DMS 273 (cell line): Measurements from ENCODE around the gene PRCD.
"Not testable (repeated sequence)": the region's sequence is repeated elsewhere in the genome, so short reads cannot be mapped to it uniquely, and the experiment has no call there.

ENCODE experiments used
- DNase-seq: peaks from one replicate; lab custom pipeline; 2025; ENCODE audit not compliant: unreplicated experiment; lab: John Stamatoyannopoulos, UW

PRCD gene

DNA sequence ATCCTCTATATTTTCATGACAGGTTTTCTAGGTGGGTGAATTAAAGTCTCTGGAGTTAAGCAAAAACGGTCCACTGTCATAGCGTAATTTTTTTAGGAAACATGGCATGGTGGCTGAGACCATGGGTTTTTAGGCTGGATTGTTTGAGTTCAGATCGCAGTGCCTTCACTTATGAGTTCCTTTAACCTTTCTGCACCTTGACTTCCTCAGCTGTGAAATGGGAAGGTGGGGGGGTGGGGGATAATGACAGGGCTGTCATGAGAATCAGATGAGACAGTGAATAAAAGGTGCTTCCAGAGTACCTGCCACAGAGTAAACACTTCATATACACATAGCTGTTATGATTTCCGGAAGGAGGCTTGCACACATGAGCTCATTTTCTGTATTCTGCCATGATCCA is 11.8 kb downstream of the PRCD start:
- DNase-seq, result no peak

DNA sequence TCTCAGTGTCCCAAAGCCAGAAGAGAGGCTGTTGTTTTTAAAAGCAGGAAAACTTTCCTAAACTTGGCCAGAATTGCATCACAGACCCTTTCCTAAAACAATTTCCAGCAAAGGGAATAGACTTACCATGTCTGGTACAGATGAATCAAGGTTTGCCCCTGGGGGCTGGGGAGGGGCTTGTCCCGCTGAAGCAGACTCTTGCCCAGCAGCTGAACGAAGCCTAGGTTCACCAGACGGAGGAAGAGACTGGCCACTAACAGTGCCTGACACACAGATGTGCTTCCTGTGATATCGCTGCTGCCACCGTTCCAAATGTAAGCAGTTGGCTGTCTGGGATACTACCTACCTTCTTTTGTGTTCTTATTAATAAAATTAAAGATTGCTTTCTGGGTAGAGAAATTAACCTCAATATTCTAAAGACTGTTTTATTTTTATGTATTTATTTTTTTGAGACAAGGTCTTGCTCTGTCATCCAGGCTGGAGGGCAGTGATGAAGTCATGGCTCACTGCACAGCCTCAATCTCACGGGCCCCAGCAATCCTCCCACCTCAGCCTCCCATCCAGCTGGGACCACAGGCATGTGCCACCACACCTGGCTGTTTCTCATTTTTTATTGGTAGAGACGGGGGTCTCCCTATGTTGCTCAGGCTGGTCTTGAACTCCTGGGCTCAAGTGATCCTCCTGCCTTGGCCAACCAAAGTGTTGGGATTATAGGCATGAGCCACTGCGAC is 13.5 kb downstream of the PRCD start:
- DNase-seq, result no peak

GRCh38 chr17:76554131-76554530 is 14.3 kb downstream of the PRCD start:
- peak; percentile 85 for DNase-seq

GRCh38 chr17:76556765-76557367 is 17.0 kb downstream of the PRCD start:
- peak; percentile 58 for DNase-seq

DNA sequence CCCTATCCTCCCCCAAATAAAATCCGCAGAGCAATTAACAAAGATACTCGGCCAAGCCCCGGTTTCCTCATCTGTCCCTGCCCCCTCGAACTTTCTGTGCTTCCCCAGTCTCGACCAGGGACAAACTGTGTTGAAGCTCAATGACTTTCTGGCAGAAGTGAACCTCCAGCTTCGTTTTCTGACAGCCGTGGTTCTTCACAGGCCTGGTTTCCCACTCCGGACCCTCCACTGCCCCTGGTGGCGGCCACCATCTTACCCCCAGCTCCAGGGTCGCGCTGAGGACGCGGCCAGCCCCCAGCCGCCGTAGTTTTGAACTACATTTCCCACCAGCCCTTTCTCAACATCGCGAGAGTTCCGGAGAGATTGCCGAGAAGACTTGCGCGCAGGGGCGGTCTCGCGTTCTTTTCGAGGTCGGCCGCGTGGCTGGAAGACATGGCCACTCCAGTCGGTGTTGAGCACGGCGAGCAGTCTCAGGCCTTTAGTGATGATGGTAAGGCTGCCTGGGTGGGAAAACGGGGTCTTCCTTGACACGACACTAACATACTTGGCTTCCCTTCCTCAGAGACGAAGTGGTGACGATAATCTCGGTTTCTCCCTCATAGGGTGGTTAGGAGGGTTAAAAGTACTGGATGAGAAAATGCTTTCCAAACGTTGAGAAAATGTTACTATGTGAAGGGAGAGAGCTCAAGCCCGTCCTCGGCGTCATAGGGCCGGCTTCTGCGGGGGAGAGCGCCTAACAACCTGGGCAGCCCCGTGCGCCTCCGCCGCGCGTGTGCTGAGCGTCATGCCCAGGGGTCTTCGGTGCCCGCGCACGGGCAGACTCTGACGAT is 17.7 kb downstream of the PRCD start:
- peak; percentile 99 for DNase-seq

GRCh38 chr17:76558198-76559095 is 18.6 kb downstream of the PRCD start:
- DNase-seq, result peak; percentile 66

- peak; percentile 38 for DNase-seq
These were observed 19.6 kb downstream of the PRCD start for GRCh38 chr17:76559460-76559859.

DNA sequence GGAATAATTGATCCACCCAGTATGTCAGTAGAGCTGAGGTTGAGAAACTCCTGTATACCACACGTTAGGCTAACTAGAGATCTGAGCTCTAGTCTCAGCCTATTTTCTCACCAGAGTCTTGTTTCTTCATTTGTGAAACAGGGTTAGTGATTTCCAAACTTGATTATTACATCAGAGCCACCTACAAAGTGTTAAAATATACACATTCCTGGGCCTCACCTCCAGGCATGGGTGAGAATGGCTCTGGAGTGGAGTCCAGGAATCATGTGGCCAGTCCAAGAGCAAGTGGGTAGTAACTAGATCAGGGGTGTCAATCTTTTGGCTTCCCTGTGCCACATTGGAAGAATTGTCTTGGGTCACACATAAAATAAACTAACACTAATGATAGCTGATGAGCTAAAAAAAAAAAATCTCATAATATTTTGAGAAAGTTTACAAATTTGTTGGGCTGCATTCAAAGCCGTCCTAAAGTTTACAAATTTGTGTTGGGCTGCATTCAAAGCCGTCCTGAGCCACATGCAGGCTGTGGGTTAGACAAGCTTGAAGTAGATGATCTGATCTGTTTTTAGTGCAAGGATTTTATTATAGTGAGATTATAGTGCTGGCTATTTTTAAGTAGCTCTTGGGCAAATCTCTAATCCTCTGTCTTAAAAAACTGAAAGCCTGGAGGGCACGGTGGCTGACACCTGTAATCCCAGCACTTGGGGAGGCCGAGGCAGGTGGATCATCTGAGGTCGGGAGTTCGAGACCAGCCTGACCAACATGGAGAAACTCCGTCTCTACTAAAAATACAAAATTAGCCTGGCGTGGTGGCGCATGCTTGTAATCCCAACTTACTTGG is 20.4 kb downstream of the PRCD start:
- no peak for DNase-seq

DNA sequence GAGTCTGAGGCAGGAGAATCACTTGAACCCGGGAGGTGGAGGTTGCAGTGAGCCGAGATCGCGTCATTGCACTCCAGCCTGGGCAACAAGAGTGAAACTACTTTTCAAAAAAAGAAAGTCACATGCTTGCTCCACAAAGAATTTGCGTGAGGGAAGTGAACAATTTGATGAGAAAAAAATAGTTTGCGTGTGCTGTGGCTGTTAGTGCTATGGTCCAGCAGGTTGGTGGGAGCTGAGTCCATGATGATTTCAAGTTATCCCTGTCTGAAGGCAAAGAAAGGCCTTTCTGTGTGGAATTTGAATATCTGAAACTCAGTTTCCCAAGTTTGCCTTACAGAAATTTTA is 21.0 kb downstream of the PRCD start:
- no peak for DNase-seq

GRCh38 chr17:76561332-76561731 is 21.5 kb downstream of the PRCD start:
- DNase-seq, result no peak

GRCh38 chr17:76561799-76562268 is 22.0 kb downstream of the PRCD start:
- no peak for DNase-seq

- DNase-seq, result peak; percentile 72
These were observed 22.9 kb downstream of the PRCD start for GRCh38 chr17:76562734-76563148.

DNA sequence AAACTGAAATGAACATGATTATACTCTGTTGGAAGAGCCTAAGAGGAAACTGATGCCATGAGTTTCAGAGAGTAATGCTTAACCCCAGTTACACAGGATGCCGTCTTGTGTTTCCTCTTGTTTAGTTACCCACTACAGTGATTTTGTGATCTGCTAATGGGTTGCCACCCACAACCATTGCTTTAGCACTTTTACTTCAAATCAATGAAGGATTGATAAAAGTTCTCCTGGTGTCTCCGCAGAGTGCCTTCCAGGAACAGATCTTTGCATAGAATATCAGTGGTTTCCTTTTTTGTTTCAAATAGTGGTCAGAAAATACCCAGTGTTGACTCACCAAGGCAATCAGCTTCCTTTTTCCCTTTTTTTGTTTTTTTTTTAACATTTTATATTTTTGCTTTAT is 23.5 kb downstream of the PRCD start:
- not testable (repeated sequence) for DNase-seq

DNA sequence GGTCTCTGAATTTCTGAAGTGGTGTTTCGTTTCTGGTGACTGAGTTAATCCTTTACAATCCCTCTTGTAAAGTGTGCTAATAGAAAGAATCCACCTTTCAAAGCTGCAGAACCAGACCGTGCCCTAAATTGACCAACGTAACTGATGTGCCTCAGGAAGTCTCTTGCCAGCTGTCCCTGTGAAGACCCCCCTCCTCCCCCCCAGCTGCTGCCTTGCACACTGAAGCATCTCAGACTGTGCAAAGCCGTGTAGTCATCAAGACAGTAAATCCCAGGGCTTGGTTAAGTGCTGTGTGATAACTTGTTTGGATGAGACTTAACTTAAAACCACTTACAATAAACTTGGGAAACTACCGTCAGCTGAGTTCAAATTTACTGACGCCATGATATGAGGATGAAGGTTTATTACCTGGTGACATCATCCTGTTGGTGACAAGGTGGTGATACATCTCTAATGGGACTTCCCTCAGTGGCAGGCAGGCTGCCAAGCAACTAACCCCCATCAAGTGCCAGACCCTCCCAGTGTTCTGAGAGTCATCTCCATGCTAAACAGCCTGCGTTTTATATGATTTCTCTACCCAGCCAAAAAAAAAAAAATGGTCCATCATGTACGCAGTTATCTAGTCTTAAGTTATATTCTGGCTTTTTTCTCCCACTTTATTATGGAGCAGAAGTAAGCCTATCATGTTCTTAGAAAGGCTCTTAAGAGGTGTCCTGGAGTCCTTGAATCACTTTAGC is 25.3 kb downstream of the PRCD start:
- peak; percentile 62 for DNase-seq

DNA sequence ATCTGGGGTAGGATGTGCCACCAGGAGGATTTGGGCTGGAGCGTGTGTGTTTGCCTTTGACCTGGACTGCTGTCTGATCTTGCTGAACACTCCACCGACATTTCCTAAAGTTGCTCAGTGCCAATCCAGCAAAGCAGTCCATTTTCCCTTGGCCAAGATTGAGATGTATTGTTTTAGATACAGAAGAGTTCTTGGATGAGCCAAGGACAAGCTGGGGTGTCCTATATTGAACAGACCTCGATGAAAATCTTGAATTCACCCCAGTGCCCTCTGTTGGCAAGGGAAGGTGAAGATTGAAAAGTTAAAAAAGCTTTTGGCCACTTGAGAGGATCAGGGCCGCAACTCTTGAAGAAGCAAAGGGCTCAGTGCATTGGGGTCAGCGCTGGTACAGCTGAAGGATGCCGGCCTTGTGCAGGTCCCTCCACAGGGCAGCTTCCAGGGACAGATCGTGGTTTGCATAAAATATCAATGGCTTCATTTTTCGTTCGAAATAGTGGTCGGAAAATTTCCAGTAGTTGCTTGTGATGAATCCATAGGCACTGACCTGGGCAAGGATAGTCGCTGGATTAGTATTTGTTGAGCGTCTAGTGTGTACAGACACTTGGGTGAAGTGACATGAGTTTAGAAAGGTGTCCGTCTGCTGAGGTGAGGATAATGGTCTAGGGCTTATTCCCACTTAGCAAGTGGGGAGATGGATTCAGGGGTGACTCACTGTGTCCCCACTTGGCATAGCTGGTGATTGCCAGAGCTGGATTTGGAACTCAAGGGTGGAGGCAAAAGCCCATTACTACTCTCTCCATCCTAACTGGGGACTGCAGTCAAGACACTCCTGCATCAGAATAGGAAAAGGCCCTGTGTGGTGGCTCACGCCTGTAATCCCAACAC is 26.1 kb downstream of the PRCD start:
- DNase-seq, result peak; percentile 63

- no peak for DNase-seq
These were observed 26.7 kb downstream of the PRCD start for GRCh38 chr17:76566613-76566943.

DNA sequence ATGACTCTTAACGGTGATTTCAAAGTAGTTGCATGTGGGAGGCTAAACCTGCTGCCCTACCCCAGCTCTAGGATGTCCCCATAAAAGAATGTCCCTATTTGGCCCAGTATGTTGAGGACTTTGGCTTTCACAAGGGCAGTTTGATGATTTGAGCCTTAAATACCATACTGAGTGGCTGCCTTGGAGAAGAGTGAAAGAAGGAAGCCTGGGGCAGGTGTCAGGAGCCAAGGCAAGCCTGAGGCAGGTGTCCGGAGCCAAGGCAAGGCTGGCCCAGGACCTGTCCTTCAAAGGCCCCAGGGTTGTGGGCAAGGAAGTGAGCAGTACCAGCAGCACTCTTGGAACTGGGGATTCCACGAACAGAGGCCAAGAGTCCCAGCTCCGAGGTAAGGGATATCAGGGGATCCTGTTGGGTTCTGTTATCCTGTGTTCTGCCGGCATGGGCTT is 27.2 kb downstream of the PRCD start:
- DNase-seq, result peak; percentile 69

DNA sequence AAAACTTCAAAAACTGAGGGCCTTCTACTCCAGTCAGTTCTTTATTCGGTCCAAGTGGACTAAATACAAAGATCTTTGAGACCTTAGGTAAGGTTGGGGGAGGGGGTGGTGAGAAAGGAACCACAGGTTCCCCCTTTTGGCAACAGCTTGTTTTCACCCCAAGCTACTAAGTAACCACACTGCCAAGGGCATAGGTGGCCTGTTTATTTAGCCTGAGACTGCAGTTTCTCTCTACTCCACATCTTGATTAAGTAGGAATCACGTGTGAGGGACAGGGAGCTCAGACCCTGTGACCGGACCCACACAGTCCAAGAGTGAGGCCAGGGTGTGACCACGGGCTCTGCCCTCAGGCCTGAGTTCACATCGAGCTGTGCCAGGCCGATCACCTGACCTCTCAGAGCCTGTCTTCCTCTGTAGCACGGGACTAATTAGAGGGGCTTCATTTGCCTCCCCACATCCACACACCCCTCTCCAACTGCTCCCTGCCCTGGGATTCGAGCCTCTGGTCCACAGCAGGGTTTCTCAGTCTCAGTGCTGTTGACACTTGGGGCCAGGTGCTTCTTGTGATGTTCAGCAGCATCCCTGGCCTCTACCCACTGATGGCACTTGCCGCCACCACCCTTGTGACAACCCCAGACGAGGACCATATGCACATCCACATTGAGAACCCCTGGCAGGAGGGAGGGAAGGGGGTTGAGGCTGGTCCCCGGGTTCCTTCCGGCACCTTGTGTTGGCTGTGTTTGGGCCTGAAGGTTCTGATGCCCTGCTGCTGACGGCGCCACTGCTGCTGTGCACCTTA is 28.0 kb downstream of the PRCD start:
- peak; percentile 69 for DNase-seq
